PC-9 (cell line): ENCODE data around the gene TMPRSS11A.

Source experiments
- CTCF ChIP-seq: fragments of 200-600 bp; sonication (generic); conservative IDR thresholded peaks from 2 replicates; pipeline ENCODE4 v1.6.1; 2017; ENCODE audit warnings: mixed run types, antibody characterized with exemption, mild to moderate bottlenecking, moderate library complexity
- EZH2 ChIP-seq: fragments of 200-600 bp; sonication (generic); IDR thresholded peaks from 2 replicates; pipeline ENCODE4 v1.8.0; 2017; ENCODE audit warnings: antibody characterized with exemption, low read depth

DNA sequence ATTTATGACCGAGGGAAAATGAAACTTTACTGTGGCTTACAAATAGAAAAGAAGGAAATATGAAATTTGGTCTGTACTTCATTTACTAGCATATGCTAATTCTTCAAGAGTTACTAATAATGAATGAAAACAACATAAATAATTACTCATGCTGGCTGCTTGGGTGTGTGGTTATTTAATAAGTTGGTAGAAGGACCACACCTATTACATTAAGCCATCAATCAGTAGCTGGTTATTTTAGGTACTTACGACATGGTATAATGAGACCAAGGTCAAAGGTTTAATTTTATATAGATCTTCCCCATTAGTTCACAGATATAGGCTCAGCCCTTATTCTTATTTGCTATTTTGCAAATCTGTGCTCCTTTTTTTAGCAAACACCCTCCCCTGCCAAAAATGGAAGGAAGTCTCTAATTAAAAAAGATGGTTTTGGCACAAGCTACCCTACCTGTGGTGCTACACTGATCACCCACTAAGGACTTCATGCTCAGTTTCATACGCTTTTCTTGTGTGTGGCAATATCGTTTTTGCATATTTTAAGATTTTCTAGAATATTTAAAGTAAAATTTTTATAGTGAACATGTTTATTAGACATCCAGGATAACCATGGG lies 93.6 kb downstream of the TMPRSS11A start:
- no peak for TF ChIP-seq CTCF
- no peak for TF ChIP-seq EZH2
